Measurements from ENCODE around the gene STK32B. TPM values are rescaled to one million over a fixed set of nuclear protein-coding genes. Genes with fewer than 3 reads are reported as not detected.
"Not testable (repeated sequence)": the region's sequence is repeated elsewhere in the genome, so short reads cannot be mapped to it uniquely, and the experiment has no call there.

STK32B gene
- total and polyA plus RNA-seq, 8 donors: 0.55 to 6.6 (median 1.6) TPM

GRCh38 chr4:5224340-5224739 lies 173.1 kb downstream of the STK32B start:
- intact Hi-C loops (cut with DNase I): no loop called here
- no peak overlapping the region for H3K27ac ChIP-seq
- H3K27me3 ChIP-seq: peaks cover 0 to 7% (median 0%) of the 10 kb centered on the region in 4 donors
- no peak for ATAC-seq
- FAIRE-seq: no peak
- no peak overlapping the region for H3K4me3 ChIP-seq
- H3K36me3 ChIP-seq: no peaks in the 10 kb centered on the region
- no peaks in the 10 kb centered on the region for H3K4me1 ChIP-seq
- WGBS, 2 donors: 38 to 43% methylated on average over 1 of the region's 1 CpG
- DNase-seq: no peak
- no peak for TF ChIP-seq CTCF (IDR thresholded peaks at IDR 0.05)
- H3K9me3 ChIP-seq: no peaks in the 10 kb centered on the region

- 22 to 59% methylated on average over 1 of the region's 1 CpG for WGBS, 2 donors
- Histone ChIP-seq H3K9me3 (no peaks in the 10 kb centered on the region), H3K27ac (no peak overlapping the region), H3K4me1 (no peaks in the 10 kb centered on the region), H3K36me3 (no peaks in the 10 kb centered on the region), H3K4me3 (no peak overlapping the region), H3K27me3 (peaks cover 0 to 2% (median 0%) of the 10 kb centered on the region in 4 donors)
- DNase-seq (no peak), ATAC-seq (no peak), FAIRE-seq (no peak)
- TF ChIP-seq CTCF (IDR thresholded peaks at IDR 0.05): no peak
- intact Hi-C loops (cut with DNase I): no loop called here
These were observed 181.3 kb downstream of the STK32B start for GRCh38 chr4:5232549-5232948.

- no peaks in the 10 kb centered on the region for H3K9me3 ChIP-seq
- DNase-seq (no peak), ATAC-seq (no peak), FAIRE-seq (no peak)
- no peaks in the 10 kb centered on the region for H3K36me3 ChIP-seq
- WGBS, 2 donors: 58 to 59% methylated on average over 3 of the region's 3 CpGs
- H3K27me3 ChIP-seq: no peaks in the 10 kb centered on the region
- H3K27ac ChIP-seq: no peak overlapping the region
- intact Hi-C loops (cut with DNase I): no loop called here
- no peak overlapping the region for H3K4me3 ChIP-seq
- no peak for TF ChIP-seq CTCF (IDR thresholded peaks at IDR 0.05)
- no peaks in the 10 kb centered on the region for H3K4me1 ChIP-seq
These were observed 185.9 kb downstream of the STK32B start for GRCh38 chr4:5237086-5237660.

GRCh38 chr4:5238173-5238572 lies 186.9 kb downstream of the STK32B start:
- FAIRE-seq (no peak), ATAC-seq (peak in 2 of 4 donors; percentile 22 to 53), DNase-seq (no peak)
- H3K4me3 ChIP-seq: no peak overlapping the region
- no peaks in the 10 kb centered on the region for H3K4me1 ChIP-seq
- intact Hi-C loops (cut with DNase I): no loop called here
- no peaks in the 10 kb centered on the region for H3K9me3 ChIP-seq
- WGBS, 2 donors: 46 to 59% methylated on average over 4 of the region's 4 CpGs
- H3K27me3 ChIP-seq: no peaks in the 10 kb centered on the region
- no peaks in the 10 kb centered on the region for H3K36me3 ChIP-seq
- TF ChIP-seq CTCF (IDR thresholded peaks at IDR 0.05): no peak
- H3K27ac ChIP-seq: no peak overlapping the region

GRCh38 chr4:5247061-5247460 lies 195.8 kb downstream of the STK32B start:
- H3K36me3 ChIP-seq; DNase-seq; ATAC-seq; intact Hi-C loops (cut with DNase I); H3K4me3 ChIP-seq; H3K27me3 ChIP-seq; H3K9me3 ChIP-seq; FAIRE-seq; H3K4me1 ChIP-seq; H3K27ac ChIP-seq: not testable (repeated sequence)
- 67 to 69% methylated on average over 7 of the region's 7 CpGs for WGBS, 2 donors
